T-helper 1 cell treated with Interleukin-12 subunit alpha and Interleukin-12 subunit beta and Interleukin-4 antibody, amounts not matched to agents 30 μg/mL and 1 μg/mL, for 36 hours (primary cell): Measurements from ENCODE around the gene SETD1B.

Experiments
- H3K27ac Mint-ChIP-seq: one replicate; pipeline ENCODE4 v1.8.0; 2021; ENCODE audit warnings: mild to moderate bottlenecking, mixed read lengths
- H3K27me3 Mint-ChIP-seq: one replicate; pipeline ENCODE4 v1.8.0; 2021; ENCODE audit warnings: low read depth, mixed read lengths
- H3K36me3 Mint-ChIP-seq: one replicate; pipeline ENCODE4 v1.8.0; 2021; ENCODE audit warnings: low read depth, mixed read lengths
- H3K4me1 Mint-ChIP-seq: one replicate; pipeline ENCODE4 v1.8.0; 2021; ENCODE audit warnings: low read depth, mixed read lengths
- H3K4me3 Mint-ChIP-seq: one replicate; pipeline ENCODE4 v1.8.0; 2021; ENCODE audit warnings: mild to moderate bottlenecking, moderate library complexity, mixed read lengths
- H3K9me3 Mint-ChIP-seq: one replicate; pipeline ENCODE4 v1.8.0; 2021; ENCODE audit warnings: mixed read lengths

The SETD1B gene

GRCh38 chr12:121774968-121775474, 28.8 kb upstream of the SETD1B start:
- Mint-ChIP-seq H3K36me3 (peaks cover 8% of the 10 kb centered on the region), H3K4me3 (no peak overlapping the region), H3K27ac (no peak overlapping the region), H3K4me1 (peaks cover 6% of the 10 kb centered on the region), H3K9me3 (no peaks in the 10 kb centered on the region), H3K27me3 (no peaks in the 10 kb centered on the region)

- Mint-ChIP-seq H3K4me3 (no peak overlapping the region), H3K27ac (no peak overlapping the region), H3K36me3 (peaks cover 11% of the 10 kb centered on the region), H3K9me3 (no peaks in the 10 kb centered on the region), H3K27me3 (no peaks in the 10 kb centered on the region), H3K4me1 (peaks cover 6% of the 10 kb centered on the region)
Observed at GRCh38 chr12:121775501-121775900, 28.3 kb upstream of the SETD1B start.

GRCh38 chr12:121776190-121777098, 27.4 kb upstream of the SETD1B start:
- H3K27me3 Mint-ChIP-seq, result no peaks in the 10 kb centered on the region

GRCh38 chr12:121778567-121779421, 25.0 kb upstream of the SETD1B start:
- no peaks in the 10 kb centered on the region for H3K9me3 Mint-ChIP-seq
- peaks cover 19% of the 10 kb centered on the region for H3K36me3 Mint-ChIP-seq
- H3K27ac Mint-ChIP-seq, result peak overlapping the region; percentile 59
- H3K4me3 Mint-ChIP-seq, result no peak overlapping the region
- peaks cover 20% of the 10 kb centered on the region for H3K4me1 Mint-ChIP-seq
- H3K27me3 Mint-ChIP-seq, result no peaks in the 10 kb centered on the region

More at GRCh38 chr12:121776190-121777098, 27.4 kb upstream of the SETD1B start:
- no peak overlapping the region for H3K4me3 Mint-ChIP-seq
- peaks cover 10% of the 10 kb centered on the region for H3K4me1 Mint-ChIP-seq
- H3K36me3 Mint-ChIP-seq, result peaks cover 12% of the 10 kb centered on the region
- H3K9me3 Mint-ChIP-seq, result no peaks in the 10 kb centered on the region
- H3K27ac Mint-ChIP-seq, result peak overlapping the region; percentile 55

GRCh38 chr12:121779422-121779895, 24.4 kb upstream of the SETD1B start:
- Mint-ChIP-seq H3K27ac (no peak overlapping the region), H3K4me1 (peaks cover 25% of the 10 kb centered on the region), H3K9me3 (no peaks in the 10 kb centered on the region), H3K4me3 (no peak overlapping the region), H3K27me3 (no peaks in the 10 kb centered on the region), H3K36me3 (peaks cover 21% of the 10 kb centered on the region)

GRCh38 chr12:121780429-121780828, 23.4 kb upstream of the SETD1B start:
- Mint-ChIP-seq H3K9me3 (no peaks in the 10 kb centered on the region), H3K27me3 (no peaks in the 10 kb centered on the region), H3K27ac (no peak overlapping the region), H3K4me1 (peaks cover 32% of the 10 kb centered on the region), H3K36me3 (peaks cover 26% of the 10 kb centered on the region), H3K4me3 (no peak overlapping the region)

- no peaks in the 10 kb centered on the region for H3K27me3 Mint-ChIP-seq
- peaks cover 28% of the 10 kb centered on the region for H3K36me3 Mint-ChIP-seq
- peak overlapping the region; percentile 66 for H3K4me3 Mint-ChIP-seq
- H3K9me3 Mint-ChIP-seq, result no peaks in the 10 kb centered on the region
- H3K27ac Mint-ChIP-seq, result peak overlapping the region; percentile 91
- H3K4me1 Mint-ChIP-seq, result peaks cover 33% of the 10 kb centered on the region
Observed at GRCh38 chr12:121781484-121781997, 22.3 kb upstream of the SETD1B start.

- no peaks in the 10 kb centered on the region for H3K27me3 Mint-ChIP-seq
- no peaks in the 10 kb centered on the region for H3K9me3 Mint-ChIP-seq
- peaks cover 41% of the 10 kb centered on the region for H3K4me1 Mint-ChIP-seq
- peaks cover 34% of the 10 kb centered on the region for H3K36me3 Mint-ChIP-seq
- peak overlapping the region; percentile 91 for H3K27ac Mint-ChIP-seq
- peak overlapping the region; percentile 66 for H3K4me3 Mint-ChIP-seq
Observed at GRCh38 chr12:121781998-121782979, 21.5 kb upstream of the SETD1B start.

- peak overlapping the region; percentile 48 for H3K4me3 Mint-ChIP-seq
- H3K36me3 Mint-ChIP-seq, result peaks cover 30% of the 10 kb centered on the region
- H3K9me3 Mint-ChIP-seq, result no peaks in the 10 kb centered on the region
- H3K4me1 Mint-ChIP-seq, result peaks cover 53% of the 10 kb centered on the region
- H3K27ac Mint-ChIP-seq, result peak overlapping the region; percentile 75
- H3K27me3 Mint-ChIP-seq, result no peaks in the 10 kb centered on the region
Observed at GRCh38 chr12:121783766-121784165, 20.0 kb upstream of the SETD1B start.

GRCh38 chr12:121784460-121784859, 19.3 kb upstream of the SETD1B start:
- Mint-ChIP-seq H3K27me3 (no peaks in the 10 kb centered on the region), H3K27ac (peak overlapping the region; percentile 79), H3K36me3 (peaks cover 27% of the 10 kb centered on the region), H3K4me1 (peaks cover 56% of the 10 kb centered on the region), H3K4me3 (peak overlapping the region; percentile 61), H3K9me3 (no peaks in the 10 kb centered on the region)

GRCh38 chr12:121786440-121786825, 17.4 kb upstream of the SETD1B start:
- Mint-ChIP-seq H3K4me1 (peaks cover 67% of the 10 kb centered on the region), H3K27me3 (no peaks in the 10 kb centered on the region), H3K36me3 (peaks cover 29% of the 10 kb centered on the region), H3K4me3 (peak overlapping the region; percentile 69), H3K9me3 (no peaks in the 10 kb centered on the region), H3K27ac (peak overlapping the region; percentile 97)

GRCh38 chr12:121787063-121788025, 16.5 kb upstream of the SETD1B start:
- peaks cover 64% of the 10 kb centered on the region for H3K4me1 Mint-ChIP-seq
- peak overlapping the region; percentile 97 for H3K27ac Mint-ChIP-seq
- no peaks in the 10 kb centered on the region for H3K27me3 Mint-ChIP-seq
- no peaks in the 10 kb centered on the region for H3K9me3 Mint-ChIP-seq
- H3K4me3 Mint-ChIP-seq, result peak overlapping the region; percentile 69
- peaks cover 30% of the 10 kb centered on the region for H3K36me3 Mint-ChIP-seq
